Choroid plexus epithelial cell (primary cell): ENCODE data around the gene CCDC127.
A peak's percentile ranks its signal among the peaks of the same experiment; 100 is the strongest.
"Not testable (repeated sequence)": the region's sequence is repeated elsewhere in the genome, so short reads cannot be mapped to it uniquely, and the experiment has no call there.

ENCODE experiments used
- DNase-seq: peaks from one replicate; pipeline ENCODE4 v3.0.0-alpha.2; 2010; ENCODE audit warnings: low read depth
- H3K4me3 ChIP-seq: 2 replicates; pipeline ENCODE4 v1.5.1; 2011; ENCODE audit warnings: low read depth, mild to moderate bottlenecking, control low read depth, low read length, moderate library complexity
- TF ChIP-seq, protein P1 (sequence below): conservative IDR thresholded peaks from 2 replicates; pipeline ENCODE4 v1.5.1; 2011; ENCODE audit warnings: low read depth, mild to moderate bottlenecking, control low read depth, inconsistent platforms, low read length, moderate library complexity

Gene CCDC127

DNA sequence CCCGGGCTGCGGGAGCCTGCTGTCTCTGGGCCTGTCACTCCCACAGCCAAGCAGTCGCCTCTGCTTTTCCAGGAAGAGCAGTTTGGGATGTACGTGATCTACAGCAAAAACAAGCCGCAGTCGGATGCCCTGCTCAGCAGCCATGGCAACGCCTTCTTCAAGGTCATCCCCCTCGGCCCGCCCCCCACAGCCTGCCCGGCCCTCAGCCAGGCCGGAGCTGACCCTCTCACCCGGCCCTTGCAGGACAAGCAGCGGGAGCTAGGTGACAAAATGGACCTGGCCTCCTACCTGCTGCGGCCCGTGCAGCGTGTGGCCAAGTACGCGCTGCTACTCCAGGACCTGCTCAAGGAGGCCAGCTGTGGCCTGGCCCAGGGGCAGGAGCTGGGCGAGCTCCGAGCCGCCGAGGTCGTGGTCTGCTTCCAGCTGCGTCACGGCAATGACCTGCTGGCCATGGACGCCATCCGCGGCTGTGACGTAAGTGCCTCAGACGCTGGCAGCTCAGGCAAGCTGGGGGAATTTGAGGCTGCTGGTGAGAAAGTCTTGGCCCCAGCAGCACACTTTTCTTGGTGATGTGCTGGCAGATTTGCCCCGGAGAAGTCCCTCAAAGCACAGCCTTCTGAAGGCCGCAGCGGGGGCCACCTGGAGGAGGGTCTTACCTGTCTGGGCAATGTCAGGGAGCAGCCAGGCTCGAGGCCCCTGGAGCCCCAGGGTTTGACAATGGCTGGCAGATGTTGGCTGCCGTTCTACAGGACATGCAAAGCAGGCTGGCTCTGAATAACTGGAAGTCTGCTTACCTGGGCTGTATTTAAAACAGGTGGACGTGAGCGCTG is 46.8 kb downstream of the CCDC127 start:
- no peak for DNase-seq
- TF ChIP-seq, protein P1, sequence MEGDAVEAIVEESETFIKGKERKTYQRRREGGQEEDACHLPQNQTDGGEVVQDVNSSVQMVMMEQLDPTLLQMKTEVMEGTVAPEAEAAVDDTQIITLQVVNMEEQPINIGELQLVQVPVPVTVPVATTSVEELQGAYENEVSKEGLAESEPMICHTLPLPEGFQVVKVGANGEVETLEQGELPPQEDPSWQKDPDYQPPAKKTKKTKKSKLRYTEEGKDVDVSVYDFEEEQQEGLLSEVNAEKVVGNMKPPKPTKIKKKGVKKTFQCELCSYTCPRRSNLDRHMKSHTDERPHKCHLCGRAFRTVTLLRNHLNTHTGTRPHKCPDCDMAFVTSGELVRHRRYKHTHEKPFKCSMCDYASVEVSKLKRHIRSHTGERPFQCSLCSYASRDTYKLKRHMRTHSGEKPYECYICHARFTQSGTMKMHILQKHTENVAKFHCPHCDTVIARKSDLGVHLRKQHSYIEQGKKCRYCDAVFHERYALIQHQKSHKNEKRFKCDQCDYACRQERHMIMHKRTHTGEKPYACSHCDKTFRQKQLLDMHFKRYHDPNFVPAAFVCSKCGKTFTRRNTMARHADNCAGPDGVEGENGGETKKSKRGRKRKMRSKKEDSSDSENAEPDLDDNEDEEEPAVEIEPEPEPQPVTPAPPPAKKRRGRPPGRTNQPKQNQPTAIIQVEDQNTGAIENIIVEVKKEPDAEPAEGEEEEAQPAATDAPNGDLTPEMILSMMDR, result no peak
- H3K4me3 ChIP-seq, result no peak overlapping the region

DNA sequence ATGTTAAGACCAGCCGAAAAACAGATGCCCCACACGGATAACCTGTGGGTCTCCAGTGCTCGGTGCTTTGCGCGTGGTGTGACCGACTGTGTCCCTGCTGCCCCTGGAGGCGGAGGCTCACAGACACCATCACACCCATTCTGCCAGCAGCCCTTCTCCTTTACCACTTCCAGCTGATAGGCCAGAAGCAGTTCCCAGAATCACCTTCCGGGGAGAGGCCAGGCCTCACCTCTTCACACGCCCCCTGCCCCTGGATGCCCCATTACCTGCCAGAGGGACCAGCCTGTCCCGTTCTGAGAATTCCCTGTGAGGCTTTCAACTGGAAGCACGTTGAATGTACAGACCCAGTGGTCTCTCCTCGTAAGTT is 48.2 kb downstream of the CCDC127 start:
- no peak overlapping the region for H3K4me3 ChIP-seq
- TF ChIP-seq, protein P1, result no peak

DNA sequence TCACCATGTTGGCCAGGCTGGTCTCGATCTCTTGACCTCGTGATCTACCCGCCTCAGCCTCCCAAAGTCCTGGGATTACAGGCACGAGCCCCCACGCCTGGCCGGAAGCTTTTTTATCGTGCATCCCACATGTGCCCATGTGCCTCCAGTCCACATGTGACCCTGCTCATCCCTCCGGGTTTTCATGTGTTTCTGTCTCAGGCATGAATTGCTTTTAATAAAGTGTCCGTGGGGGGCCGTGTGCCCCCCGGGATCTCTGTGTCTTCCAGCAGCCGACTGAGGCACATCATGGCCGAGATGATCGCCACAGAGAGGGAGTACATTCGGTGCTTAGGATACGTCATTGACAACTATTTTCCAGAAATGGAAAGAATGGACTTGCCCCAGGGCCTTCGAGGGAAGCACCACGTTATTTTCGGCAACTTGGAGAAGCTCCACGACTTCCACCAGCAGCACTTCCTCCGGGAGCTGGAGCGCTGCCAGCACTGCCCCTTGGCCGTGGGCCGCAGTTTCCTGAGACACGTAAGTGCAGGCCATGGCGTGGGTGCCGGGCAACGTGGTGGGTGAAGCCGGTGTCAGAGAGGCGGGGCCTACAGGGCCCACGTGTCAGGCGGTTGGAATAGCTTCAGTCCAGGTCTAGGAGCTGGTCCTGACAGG is 48.8 kb downstream of the CCDC127 start:
- peak; percentile 52 for DNase-seq
- TF ChIP-seq, protein P1, result no peak
- no peak overlapping the region for H3K4me3 ChIP-seq

More for the DNA sequence above, 48.2 kb downstream of the CCDC127 start:
- DNase-seq, result no peak

DNA sequence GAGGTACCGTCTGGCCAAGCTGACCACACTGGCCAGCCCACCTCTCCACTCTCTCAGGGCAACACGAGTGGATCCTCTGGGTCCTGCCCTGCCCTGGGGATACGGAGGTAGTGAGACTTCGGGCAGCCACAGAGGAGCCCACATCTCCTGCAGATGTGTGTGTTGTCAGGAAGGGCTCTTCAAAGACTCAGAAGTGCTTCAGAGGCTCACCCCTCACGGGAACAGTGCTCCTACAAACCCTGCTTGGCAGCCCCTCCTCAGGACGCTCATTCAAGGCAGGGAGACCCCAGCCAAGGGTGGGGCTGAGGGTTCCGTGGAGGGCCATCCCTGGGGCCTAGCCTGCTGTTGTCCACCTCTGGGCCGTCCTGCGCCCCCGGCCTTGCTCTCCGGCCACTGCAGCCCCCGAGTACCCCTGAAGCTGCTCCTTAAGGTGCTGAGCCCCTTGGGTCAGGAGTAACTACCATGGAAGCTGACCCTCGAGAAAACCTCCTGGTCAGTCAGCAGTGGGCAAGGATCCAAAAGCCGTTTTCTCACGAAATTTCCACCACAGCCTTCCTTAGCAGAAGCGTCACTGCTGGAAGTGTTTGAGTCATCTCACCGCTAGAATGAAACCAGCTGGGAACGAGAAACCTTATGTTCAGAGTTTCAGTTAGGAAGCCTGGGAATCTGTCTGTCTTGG is 49.8 kb downstream of the CCDC127 start:
- no peak overlapping the region for H3K4me3 ChIP-seq
- peak; percentile 97 for DNase-seq

DNA sequence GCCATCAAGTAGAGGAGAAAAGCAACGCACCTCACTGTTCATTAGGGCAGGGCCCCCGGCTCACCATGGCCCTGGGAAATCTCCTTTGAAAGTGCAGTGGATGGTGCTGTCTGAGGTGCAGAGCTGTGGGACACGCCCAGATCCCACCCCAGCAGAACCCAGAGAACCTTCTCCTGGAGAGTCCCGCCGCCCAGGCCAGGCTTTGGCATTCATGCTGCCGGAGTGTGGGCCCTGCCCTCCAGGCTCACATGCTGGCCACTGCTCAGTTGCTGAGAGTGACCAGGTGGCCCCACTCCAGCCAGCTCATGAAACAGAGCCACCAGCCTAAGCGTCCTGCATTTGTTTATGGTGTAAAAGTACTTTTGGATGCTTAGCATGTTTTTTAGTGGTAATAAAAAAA is 50.4 kb downstream of the CCDC127 start:
- no peak overlapping the region for H3K4me3 ChIP-seq
- DNase-seq, result no peak
- TF ChIP-seq, protein P1, result no peak

More for the DNA sequence above, 49.8 kb downstream of the CCDC127 start:
- TF ChIP-seq, protein P1, result no peak

DNA sequence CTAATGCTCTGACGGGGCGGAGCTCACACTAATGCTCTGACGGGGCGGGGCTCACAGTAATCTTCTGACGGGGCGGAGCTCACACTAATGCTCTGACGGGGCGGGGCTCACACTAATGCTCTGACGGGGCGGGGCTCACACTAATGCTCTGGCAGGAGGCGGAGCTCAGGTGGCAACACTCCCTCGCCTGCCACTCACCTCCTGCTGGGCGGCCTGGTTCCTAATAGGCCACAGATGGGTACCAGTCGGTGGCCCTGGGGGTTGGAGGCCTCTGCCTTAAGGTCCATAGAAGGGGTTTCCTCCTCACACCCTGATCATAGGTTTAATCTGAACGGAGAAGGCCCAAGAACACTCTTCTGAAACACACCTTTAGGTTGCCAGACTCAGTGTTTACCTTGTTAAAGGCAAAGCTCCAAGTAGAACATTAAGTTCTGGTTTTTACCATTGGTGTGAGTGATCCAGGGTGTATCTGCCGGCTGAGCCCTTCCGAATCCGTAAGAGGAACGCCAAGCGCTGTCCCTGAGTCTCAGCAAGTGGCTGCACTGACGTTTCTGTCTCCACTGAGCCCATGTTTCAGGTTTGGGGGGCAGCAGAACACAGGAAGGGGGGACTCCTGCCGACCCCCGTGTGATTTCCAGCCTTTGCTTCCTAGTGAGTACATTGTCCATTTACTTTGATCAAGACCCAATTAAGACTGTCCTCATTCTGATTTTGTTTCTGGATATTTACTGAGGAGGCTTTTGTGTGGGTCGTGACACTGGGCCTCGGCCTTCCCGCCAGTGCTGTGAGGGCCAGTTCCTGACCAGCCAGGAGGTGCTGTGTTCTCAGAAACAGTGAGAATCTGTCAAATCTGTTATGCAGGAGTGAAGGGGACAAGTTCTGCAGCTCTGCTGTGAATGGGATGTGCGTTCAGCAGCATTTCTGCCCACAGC is 51.2 kb downstream of the CCDC127 start:
- no peak for DNase-seq
- no peak overlapping the region for H3K4me3 ChIP-seq
- TF ChIP-seq, protein P1, result no peak

DNA sequence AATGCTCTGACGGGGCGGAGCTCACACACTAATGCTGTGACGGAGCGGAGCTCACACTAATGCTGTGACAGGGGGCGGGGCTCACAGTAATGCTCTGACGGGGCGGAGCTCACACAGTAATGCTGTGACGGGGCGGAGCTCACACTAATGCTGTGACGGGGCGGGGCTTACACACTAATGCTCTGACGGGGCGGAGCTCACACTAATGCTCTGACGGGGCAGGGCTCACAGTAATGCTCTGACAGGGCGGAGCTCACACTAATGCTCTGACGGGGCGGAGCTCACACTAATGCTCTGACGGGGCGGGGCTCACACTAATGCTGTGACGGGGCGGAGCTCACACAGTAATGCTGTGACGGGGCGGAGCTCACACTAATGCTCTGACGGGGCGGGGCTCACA is 53.2 kb downstream of the CCDC127 start:
- DNase-seq, H3K4me3 ChIP-seq: not testable (repeated sequence)
